ENCODE measurements around the gene VASP. TPM values are rescaled to one million over a fixed set of nuclear protein-coding genes. Genes with fewer than 3 reads are reported as not detected.

Gene VASP
- polyA plus RNA-seq, 1 donor from 2014 or later, result 6.1 TPM

- Histone ChIP-seq H3K79me2 (replicated peaks; ENCODE audit: insufficient read depth, low read length) (no peaks in the 10 kb centered on the region), H4K20me1 (ENCODE audit: insufficient read depth) (no peaks in the 10 kb centered on the region), H2AFZ (ENCODE audit: low read depth, low read length) (no peak overlapping the region), H3K27me3 (ENCODE audit: insufficient read depth, low read depth, low read length) (peaks cover 14% of the 10 kb centered on the region), H3K9me2 (ENCODE audit: insufficient read depth, low read length) (no peaks in the 10 kb centered on the region), H3K4me3 (ENCODE audit: low read length) (no peak overlapping the region), H3K9me3 (ENCODE audit: low read length) (no peaks in the 10 kb centered on the region), H3K9ac (ENCODE audit: low read length) (no peak overlapping the region), H3K36me3 (ENCODE audit: insufficient read depth, low read length) (no peaks in the 10 kb centered on the region), H3K4me2 (ENCODE audit: low read length) (no peak overlapping the region), H3F3A (ENCODE audit: insufficient read depth, low read length, poor library complexity, severe bottlenecking) (no peaks in the 10 kb centered on the region), H3K27ac (ENCODE audit: low read length) (no peak overlapping the region)
- TF ChIP-seq TAF1 (IDR thresholded peaks at IDR 0.05; ENCODE audit: low read depth), result no peak
Measured at GRCh38 chr19:45477186-45477585, 30.1 kb upstream of the VASP start.

- Histone ChIP-seq H3K4me2 (ENCODE audit: low read length) (peak overlapping the region; percentile 66), H3K4me3 (ENCODE audit: low read length) (peak overlapping the region; percentile 69), H3K79me2 (replicated peaks; ENCODE audit: insufficient read depth, low read length) (no peaks in the 10 kb centered on the region), H3K9ac (ENCODE audit: low read length) (peak overlapping the region; percentile 68), H4K20me1 (ENCODE audit: insufficient read depth) (no peaks in the 10 kb centered on the region), H3F3A (ENCODE audit: insufficient read depth, low read length, poor library complexity, severe bottlenecking) (no peaks in the 10 kb centered on the region), H3K27me3 (ENCODE audit: insufficient read depth, low read depth, low read length) (peaks cover 7% of the 10 kb centered on the region), H3K36me3 (ENCODE audit: insufficient read depth, low read length) (no peaks in the 10 kb centered on the region), H3K9me3 (ENCODE audit: low read length) (no peaks in the 10 kb centered on the region), H3K9me2 (ENCODE audit: insufficient read depth, low read length) (no peaks in the 10 kb centered on the region), H2AFZ (ENCODE audit: low read depth, low read length) (no peak overlapping the region), H3K27ac (ENCODE audit: low read length) (peak overlapping the region; percentile 82)
- TF ChIP-seq EP300 (conservative IDR thresholded peaks at IDR 0.05; ENCODE audit: poor library complexity, severe bottlenecking), result peak; percentile 22
- TF ChIP-seq RAD21 (conservative IDR thresholded peaks at IDR 0.05), result no peak
Measured at GRCh38 chr19:45477713-45478453, 29.4 kb upstream of the VASP start.

GRCh38 chr19:45478454-45479238 lies 28.6 kb upstream of the VASP start:
- Histone ChIP-seq H3K9ac (ENCODE audit: low read length) (peak overlapping the region; percentile 68), H3K27me3 (ENCODE audit: insufficient read depth, low read depth, low read length) (no peaks in the 10 kb centered on the region), H3K9me3 (ENCODE audit: low read length) (no peaks in the 10 kb centered on the region), H2AFZ (ENCODE audit: low read depth, low read length) (peak overlapping the region; percentile 29), H4K20me1 (ENCODE audit: insufficient read depth) (no peaks in the 10 kb centered on the region), H3K79me2 (replicated peaks; ENCODE audit: insufficient read depth, low read length) (no peaks in the 10 kb centered on the region), H3F3A (ENCODE audit: insufficient read depth, low read length, poor library complexity, severe bottlenecking) (no peaks in the 10 kb centered on the region), H3K4me2 (ENCODE audit: low read length) (peak overlapping the region; percentile 66), H3K36me3 (ENCODE audit: insufficient read depth, low read length) (no peaks in the 10 kb centered on the region), H3K4me3 (ENCODE audit: low read length) (peak overlapping the region; percentile 69), H3K27ac (ENCODE audit: low read length) (peak overlapping the region; percentile 82), H3K9me2 (ENCODE audit: insufficient read depth, low read length) (no peaks in the 10 kb centered on the region)
- TF ChIP-seq CTCF (IDR thresholded peaks at IDR 0.05; ENCODE audit: poor library complexity, severe bottlenecking) (peak; percentile 96), POLR2AphosphoS5 (IDR thresholded peaks at IDR 0.05) (peak; percentile 58), REST (IDR thresholded peaks at IDR 0.05; ENCODE audit: borderline replicate concordance) (no peak), RAD21 (conservative IDR thresholded peaks at IDR 0.05) (peak; percentile 91), MXI1 (conservative IDR thresholded peaks at IDR 0.05; ENCODE audit: poor library complexity, severe bottlenecking) (peak; percentile 44), SMC3 (conservative IDR thresholded peaks at IDR 0.05; ENCODE audit: poor library complexity) (peak; percentile 94)
